Adrenal gland (tissue), 5 donors: ENCODE measurements around the gene KCTD11.

Experiments used
- POLR2A ChIP-seq, 2 donors: fragments of 450-650 bp; IDR thresholded peaks; one replicate each; pipeline ENCODE4 v1.6.1; 2017; ENCODE audit warnings: antibody characterized with exemption in 2 of 2, mild to moderate bottlenecking in 2 of 2, moderate library complexity in 1 of 2
- TF ChIP-seq, protein P1 (sequence below), 6 experiments: fragments of 450-650 bp in 4 of 6; fragments of 200-600 bp in 2 of 6; sonication (generic) in 1 of 6; IDR thresholded peaks; 1 replicate in 5 of 6; 2 replicates in 1 of 6; pipeline versions ENCODE4 v1.5.1 to v1.8.0; 2016 to 2021; ENCODE audit warnings: antibody characterized with exemption in 6 of 6, mild to moderate bottlenecking in 2 of 6, moderate library complexity in 1 of 6
- donor health status: DM: no; HTN: no; CAD: no.

DNA sequence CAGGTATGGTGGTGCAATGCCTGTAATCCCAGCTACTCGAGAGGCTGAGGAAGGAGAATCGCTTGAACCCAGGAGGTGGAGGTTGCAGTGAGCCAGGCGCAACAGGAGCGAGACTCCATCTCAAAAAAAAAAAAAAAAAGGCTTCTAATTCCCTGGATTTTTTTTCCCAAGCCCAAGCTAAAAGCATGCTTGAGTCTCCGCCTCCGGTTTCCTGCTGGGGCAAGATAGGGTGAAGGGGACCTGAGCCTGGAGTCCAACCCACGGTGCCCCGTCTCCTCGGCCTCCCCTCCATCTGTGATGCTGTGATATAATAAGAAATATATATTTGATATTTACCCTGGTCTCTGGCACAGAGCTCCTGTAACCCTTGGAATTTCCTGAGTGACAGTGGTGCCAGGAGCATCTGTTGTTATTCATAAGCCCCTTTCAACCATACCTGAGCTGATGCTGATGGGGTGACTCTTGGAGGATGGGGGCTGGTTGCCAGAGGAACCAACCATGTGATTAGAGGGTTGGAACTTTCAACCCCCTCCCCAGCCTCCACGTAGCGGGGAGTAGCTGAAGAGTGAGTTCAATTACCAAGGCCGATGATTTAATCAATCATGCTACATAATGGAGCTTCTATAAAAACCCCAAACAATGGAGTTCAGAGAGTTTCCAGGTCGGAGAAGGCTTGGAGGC lies 16.1 kb downstream of the KCTD11 start:
- TF ChIP-seq, protein P1, sequence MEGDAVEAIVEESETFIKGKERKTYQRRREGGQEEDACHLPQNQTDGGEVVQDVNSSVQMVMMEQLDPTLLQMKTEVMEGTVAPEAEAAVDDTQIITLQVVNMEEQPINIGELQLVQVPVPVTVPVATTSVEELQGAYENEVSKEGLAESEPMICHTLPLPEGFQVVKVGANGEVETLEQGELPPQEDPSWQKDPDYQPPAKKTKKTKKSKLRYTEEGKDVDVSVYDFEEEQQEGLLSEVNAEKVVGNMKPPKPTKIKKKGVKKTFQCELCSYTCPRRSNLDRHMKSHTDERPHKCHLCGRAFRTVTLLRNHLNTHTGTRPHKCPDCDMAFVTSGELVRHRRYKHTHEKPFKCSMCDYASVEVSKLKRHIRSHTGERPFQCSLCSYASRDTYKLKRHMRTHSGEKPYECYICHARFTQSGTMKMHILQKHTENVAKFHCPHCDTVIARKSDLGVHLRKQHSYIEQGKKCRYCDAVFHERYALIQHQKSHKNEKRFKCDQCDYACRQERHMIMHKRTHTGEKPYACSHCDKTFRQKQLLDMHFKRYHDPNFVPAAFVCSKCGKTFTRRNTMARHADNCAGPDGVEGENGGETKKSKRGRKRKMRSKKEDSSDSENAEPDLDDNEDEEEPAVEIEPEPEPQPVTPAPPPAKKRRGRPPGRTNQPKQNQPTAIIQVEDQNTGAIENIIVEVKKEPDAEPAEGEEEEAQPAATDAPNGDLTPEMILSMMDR (IDR thresholded peaks at IDR 0.05) = no peak
- TF ChIP-seq POLR2A (IDR thresholded peaks at IDR 0.05) = no peak
